Heart left ventricle (tissue), 16 donors: ENCODE measurements around the gene ELOVL5. TPM values are rescaled to one million over a fixed set of nuclear protein-coding genes. Genes with fewer than 3 reads are reported as not detected.

Experiments used
- ATAC-seq, 4 donors: fragments of 200-7000 bp; cut with Tn5 transposase; one replicate each; pipeline ENCODE4 v1.9.1; 2020 to 2022; ENCODE audit warnings: moderate library complexity in 4 of 4, mild to moderate bottlenecking in 3 of 4, moderate number of reproducible peaks in 1 of 4
- DNase-seq, 5 donors: peaks; one replicate each; pipeline ENCODE4 v3.0.0-alpha.2; 2020
- H3K27ac ChIP-seq, 12 donors: fragments of 200-600 bp; sonication (generic) in 4 of 12; one replicate each; pipeline versions ENCODE4 v1.5.0 to v1.8.0; 2016 to 2022; ENCODE audit warnings: mild to moderate bottlenecking in 2 of 12
- H3K27me3 ChIP-seq, 9 donors: fragments of 200-600 bp; sonication (generic) in 2 of 9; one replicate each; pipeline versions ENCODE4 v1.5.1 to v1.8.0; 2016 to 2022; ENCODE audit warnings: mild to moderate bottlenecking in 3 of 9
- H3K36me3 ChIP-seq, 9 donors: fragments of 200-600 bp; sonication (generic) in 2 of 9; one replicate each; pipeline versions ENCODE4 v1.5.0 to v1.8.0; 2018 to 2022; ENCODE audit warnings: mild to moderate bottlenecking in 2 of 9
- H3K4me1 ChIP-seq, 12 donors: fragments of 200-600 bp; sonication (generic) in 4 of 12; one replicate each; pipeline versions ENCODE4 v1.5.0 to v1.8.0; 2016 to 2022; ENCODE audit warnings: mild to moderate bottlenecking in 3 of 12
- H3K4me3 ChIP-seq, 12 donors: fragments of 200-600 bp; sonication (generic) in 4 of 12; one replicate each; pipeline versions ENCODE4 v1.5.0 to v1.8.0; 2017 to 2022; ENCODE audit warnings: mild to moderate bottlenecking in 9 of 12, moderate library complexity in 4 of 12
- H3K9me3 ChIP-seq, 12 donors: fragments of 200-600 bp; sonication (generic) in 4 of 12; one replicate each; pipeline versions ENCODE4 v1.5.0 to v1.8.0; 2016 to 2022; ENCODE audit warnings: mild to moderate bottlenecking in 1 of 12
- CTCF ChIP-seq, 12 donors: fragments of 200-600 bp; sonication (generic) in 4 of 12; IDR thresholded peaks; one replicate each; pipeline versions ENCODE4 v1.5.0 to v1.8.0; 2018 to 2022; ENCODE audit warnings: antibody characterized with exemption in 12 of 12, mild to moderate bottlenecking in 5 of 12
- POLR2A ChIP-seq, 2 donors: fragments of 450-650 bp; IDR thresholded peaks; one replicate each; pipeline ENCODE4 v1.6.1; 2017; ENCODE audit warnings: antibody characterized with exemption in 2 of 2, mild to moderate bottlenecking in 2 of 2, moderate library complexity in 2 of 2
- WGBS, 4 donors: extraction: QIAGEN DNeasy Blood & Tissue Kit in 2 of 4; methylation state at CpG; one replicate each; pipeline versions ENCODE4 v1.1.5 to v1.1.7; 2013 to 2018; 5-methylcytosine and 5-hydroxymethylcytosine counted together
- intact Hi-C, 10 donors: fragments of 100-400 bp; cut with DNase I; formaldehyde crosslinking; loops; one replicate each; pipeline versions ENCODE4 v1.11.1 to v1.14.2; 2022
- polyA plus RNA-seq, 2 donors: library from polyadenylated mRNA; stranded (reverse); fragments of 200-250 nt; gene quantifications; one replicate each; pipeline ENCODE4 v1.2.3, GENCODE V29; 2013
- total RNA-seq, 9 donors: library from RNA; depleted of rRNA in 2 of 9; stranded (reverse); fragments of >200 nt in 2 of 9; fragmentation: NEBNext Ultra II Directional in 3 of 9; extraction: Animal tissue kit (Norgen Biotek cat#: 25700) in 3 of 9; gene quantifications; one replicate each; pipeline versions ENCODE4 v1.1.0 to v1.2.4, GENCODE V29; 2016 to 2023
- donor health status: ischemic (EF 13 %, LVEDD 7.1; RV severe dilation, severe dysfunction).
- donor health status: healthy with polysubstance abuse.
- donor health status: DM: no; HTN: yes; CAD: no.
- donor health status: DM: no; HTN: no; CAD: no.
- donor health status: ischemic (EF 25% LVEDD 6.9; RV normal size, moderate dysfunction).
- donor health status: ischemic (EF 25% LVEDD 5.7; RV mildly dilated, moderate dysfunction).
- donor health status: healthy.
- donor health status: DM: yes; HTN: yes; CAD: no.
- donor health status: ischemic (EF 35%, LVEDD 5.7; RV mildly dilated, moderate dysfunction).
- donor health status: nonischemic (EF 11% LVEDD 7.7; RV severe dilation, severe dysfunction).
- donor health status: DM: yes; HTN: yes; CAD: no.
- donor health status: PGD.
- donor health status: ischemic (EF 29% LVEDD 5.4; RV normal size, mild dysfunction).
- donor health status: nonischemic (EF 23%, LVEDD 6.1; RV moderate dilation, normal function).

Gene ELOVL5
- total and polyA plus RNA-seq, 11 donors: 9.6 to 47.9 (median 29.3) TPM

- ATAC-seq (peak in 1 of 4 donors; percentile 43), DNase-seq (no peak)
- 69 to 81% (median 77%) methylated on average over 3 of the region's 3 CpGs for WGBS, 4 donors
- no peaks in the 10 kb centered on the region for H3K9me3 ChIP-seq
- H3K4me3 ChIP-seq: no peak overlapping the region
- H3K27ac ChIP-seq: no peak overlapping the region
- TF ChIP-seq CTCF (IDR thresholded peaks at IDR 0.05) (no peak), POLR2A (IDR thresholded peaks at IDR 0.05) (no peak)
- no peaks in the 10 kb centered on the region for H3K36me3 ChIP-seq
- intact Hi-C loops: loop anchor here in 1 of 10 donors (2.0 kb wide), 1 partner anchor 14 kb away; no protein-coding TSS in a partner anchor
- no peaks in the 10 kb centered on the region for H3K27me3 ChIP-seq
- peaks cover 0 to 61% (median 21%) of the 10 kb centered on the region in 12 donors for H3K4me1 ChIP-seq
Observed at GRCh38 chr6:53315086-53315724, 33.5 kb downstream of the ELOVL5 start.

GRCh38 chr6:53313784-53314400 lies 34.9 kb downstream of the ELOVL5 start:
- Histone ChIP-seq H3K27ac (peak overlapping the region in 2 of 12 donors; percentile 3 to 25), H3K9me3 (no peaks in the 10 kb centered on the region), H3K36me3 (no peaks in the 10 kb centered on the region), H3K4me3 (no peak overlapping the region), H3K27me3 (no peaks in the 10 kb centered on the region), H3K4me1 (peaks cover 0 to 75% (median 32%) of the 10 kb centered on the region in 12 donors)
- ATAC-seq: peak in 2 of 4 donors; percentile 52 to 70
- 43 to 57% (median 48%) methylated on average over 4 of the region's 4 CpGs for WGBS, 4 donors
- TF ChIP-seq CTCF (IDR thresholded peaks at IDR 0.05) (no peak), POLR2A (IDR thresholded peaks at IDR 0.05) (no peak)
- intact Hi-C loops: loop anchor here in 1 of 10 donors (2.0 kb wide), 1 partner anchor 15 kb away; no protein-coding TSS in a partner anchor
- no peak for DNase-seq

GRCh38 chr6:53312355-53312754 lies 36.4 kb downstream of the ELOVL5 start:
- DNase-seq: no peak
- Histone ChIP-seq H3K36me3 (no peaks in the 10 kb centered on the region), H3K4me1 (peaks cover 2 to 87% (median 40%) of the 10 kb centered on the region in 12 donors), H3K4me3 (no peak overlapping the region), H3K9me3 (no peaks in the 10 kb centered on the region), H3K27ac (peak overlapping the region in 1 of 12 donors; percentile 7), H3K27me3 (no peaks in the 10 kb centered on the region)
- intact Hi-C loops: no loop called here
- no peak for ATAC-seq
- TF ChIP-seq CTCF (IDR thresholded peaks at IDR 0.05): no peak
- no peak for TF ChIP-seq POLR2A (IDR thresholded peaks at IDR 0.05)
- WGBS, 4 donors: 82 to 89% (median 86%) methylated on average over 2 of the region's 2 CpGs

- 91 to 94% (median 93%) methylated on average over 3 of the region's 3 CpGs for WGBS, 4 donors
- Histone ChIP-seq H3K9me3 (no peaks in the 10 kb centered on the region), H3K4me1 (peaks cover 3 to 95% (median 44%) of the 10 kb centered on the region in 12 donors), H3K36me3 (no peaks in the 10 kb centered on the region), H3K27me3 (no peaks in the 10 kb centered on the region), H3K4me3 (no peak overlapping the region), H3K27ac (no peak overlapping the region)
- DNase-seq (no peak), ATAC-seq (no peak)
- TF ChIP-seq CTCF (IDR thresholded peaks at IDR 0.05): no peak
- no peak for TF ChIP-seq POLR2A (IDR thresholded peaks at IDR 0.05)
- intact Hi-C loops: no loop called here
Observed at GRCh38 chr6:53311586-53311935, 37.2 kb downstream of the ELOVL5 start.
